K562 (cell line): ENCODE data around the gene SLC36A2. TPM values are rescaled to one million over a fixed set of nuclear protein-coding genes. Genes with fewer than 3 reads are reported as not detected.

ENCODE experiments used
- ATAC-seq: fragments of 200-7000 bp; cut with Tn5 transposase; 3 replicates; pipeline ENCODE4 v1.9.1; 2020; ENCODE audit warnings: moderate library complexity
- BruUV-seq: library from RNA; stranded (reverse); fragments of 400-500 nt; replicated peaks from 2 replicates; lab custom pipeline; 2021; lab: Mats Ljungman, UMichigan
- CTCF ChIA-PET: fragments of 300-600 bp; formaldehyde crosslinking; extraction: SDS; loops from one replicate; lab custom pipeline; 2021; ENCODE audit warnings: low intra/inter-chr PET ratio; lab: Yijun Ruan, JAX
- POLR2A ChIA-PET: fragments of 300-600, 350-650 bp; sonication (Branson Sonifier 250); formaldehyde crosslinking; extraction: SDS; loops from one replicate; lab custom pipeline; 2021; ENCODE audit warnings: antibody characterized with exemption, inconsistent platforms; lab: Yijun Ruan, JAX
- DNase-seq, 4 experiments: peaks; one replicate each; pipeline versions ENCODE4 v3.0.0 to v3.0.0-alpha.2; 2011 to 2018; ENCODE audit warnings: low spot score in 3 of 4, mixed read lengths in 3 of 4; ENCODE audit errors: extremely low read depth in 1 of 4
- FAIRE-seq: peaks from 2 replicates; lab custom pipeline; 2011; peaks lifted over from hg19 to GRCh38; lab: Jason Lieb, UNC
- H2AFZ ChIP-seq: 2 replicates; pipeline ENCODE4 v1.6.0; 2011; ENCODE audit warnings: low read depth, low read length, control low read depth, inconsistent platforms
- H3K27ac ChIP-seq: fragments of 200-600 bp; 3 replicates; pipeline ENCODE4 v1.8.0; 2011; ENCODE audit warnings: low read depth, mild to moderate bottlenecking, control low read depth, inconsistent platforms, low read length, moderate library complexity, mixed read lengths; ENCODE audit errors: extremely low read depth
- H3K27me3 ChIP-seq, 2 experiments: fragments of 300-600 bp in 1 of 2; 2 replicates in 1 of 2; 3 replicates in 1 of 2; pipeline versions ENCODE4 v1.6.0 to v1.8.0; 2011; ENCODE audit warnings: inconsistent platforms in 2 of 2, low read length in 2 of 2, mild to moderate bottlenecking in 1 of 2, mixed read lengths in 1 of 2, moderate library complexity in 1 of 2; ENCODE audit not compliant: control insufficient read depth in 2 of 2, insufficient read depth in 2 of 2
- H3K36me3 ChIP-seq: fragments of 300-600 bp; 3 replicates; pipeline ENCODE4 v1.8.0; 2011; ENCODE audit warnings: mild to moderate bottlenecking, low read length, inconsistent platforms; ENCODE audit not compliant: control insufficient read depth, insufficient read depth
- H3K4me1 ChIP-seq, 2 experiments: fragments of 200-600 bp in 1 of 2; replicated peaks in 1 of 2; 2 replicates in 1 of 2; 3 replicates in 1 of 2; pipeline versions ENCODE4 v1.5.1 to v1.8.0; 2011; ENCODE audit warnings: inconsistent platforms in 2 of 2, low read length in 2 of 2, mild to moderate bottlenecking in 1 of 2, mixed read lengths in 1 of 2, moderate library complexity in 1 of 2; ENCODE audit not compliant: control insufficient read depth in 2 of 2, insufficient read depth in 2 of 2
- H3K4me2 ChIP-seq: 2 replicates; pipeline ENCODE4 v1.6.1; 2011; ENCODE audit warnings: low read length, control low read depth, inconsistent platforms, mixed read lengths; ENCODE audit not compliant: insufficient read depth
- H3K4me3 ChIP-seq: fragments of 200-600 bp; sonication (generic), shearing (Covaris generic); 2 replicates; pipeline ENCODE4 v1.5.1; 2016; ENCODE audit warnings: control low read depth, inconsistent platforms
- H3K79me2 ChIP-seq: fragments of 200-600 bp; 3 replicates; pipeline ENCODE4 v1.8.0; 2011; ENCODE audit warnings: low read length, inconsistent platforms; ENCODE audit not compliant: control insufficient read depth, insufficient read depth
- H3K9ac ChIP-seq, 2 experiments: 2 replicates each; pipeline versions ENCODE4 v1.6.0 to v1.6.1; 2011; ENCODE audit warnings: low read depth in 2 of 2, low read length in 2 of 2, control low read depth in 1 of 2, inconsistent platforms in 1 of 2, mild to moderate bottlenecking in 1 of 2, mixed read lengths in 1 of 2; ENCODE audit not compliant: insufficient read depth in 1 of 2
- H3K9me1 ChIP-seq: one replicate; pipeline ENCODE4 v1.6.0; 2011; ENCODE audit warnings: inconsistent platforms, mild to moderate bottlenecking, low read length, moderate library complexity; ENCODE audit not compliant: control insufficient read depth, insufficient read depth
- H3K9me3 ChIP-seq: replicated peaks from 2 replicates; pipeline ENCODE4 v1.5.1; 2011; ENCODE audit warnings: low read depth, low read length, inconsistent platforms; ENCODE audit not compliant: control insufficient read depth, insufficient read depth
- H4K20me1 ChIP-seq: replicated peaks from 2 replicates; pipeline ENCODE4 v1.6.1; 2011; ENCODE audit warnings: low read length, inconsistent platforms, mixed read lengths; ENCODE audit not compliant: control insufficient read depth, insufficient read depth
- BRD4 ChIP-seq: fragments of 200-600 bp; sonication (generic); IDR thresholded peaks from 2 replicates; pipeline ENCODE4 v1.6.1; 2017; ENCODE audit warnings: inconsistent platforms
- CREB3L1 ChIP-seq: fragments of 450-650 bp; IDR thresholded peaks from 2 replicates; pipeline ENCODE4 v1.6.1; 2014; ENCODE audit warnings: low read depth, mild to moderate bottlenecking, moderate library complexity, borderline replicate concordance
- CUX1 ChIP-seq: fragments of 200-800 bp; sonication (Bioruptor generic); IDR thresholded peaks from 2 replicates; pipeline ENCODE4 v1.6.1; 2016; ENCODE audit warnings: missing genetic modification characterization, missing compliant biosample characterization
- GATA2 ChIP-seq: sonication (generic); formaldehyde crosslinking; IDR thresholded peaks from 2 replicates; pipeline ENCODE4 v1.4.0; 2020; ENCODE audit warnings: mild to moderate bottlenecking, missing genetic modification reagents
- PHB ChIP-seq: fragments of 250-450 bp; sonication (Bioruptor Pico); IDR thresholded peaks from 2 replicates; pipeline ENCODE4 v1.5.0; 2021
- SP1 ChIP-seq: sonication (generic); formaldehyde crosslinking; IDR thresholded peaks from 2 replicates; pipeline ENCODE4 v1.8.1; 2022; ENCODE audit warnings: mild to moderate bottlenecking, missing genetic modification reagents
- TEAD2 ChIP-seq: fragments of 450-650 bp; IDR thresholded peaks from 2 replicates; pipeline ENCODE4 v1.6.1; 2016; ENCODE audit warnings: missing genetic modification characterization, control low read depth, missing compliant biosample characterization
- ZBTB11 ChIP-seq, 3 experiments: fragments of 200-800 bp in 1 of 3; fragments of 250-450 bp in 1 of 3; fragments of 450-650 bp in 1 of 3; sonication (Bioruptor Pico) in 1 of 3; sonication (Bioruptor generic) in 1 of 3; formaldehyde crosslinking in 1 of 3; IDR thresholded peaks; 2 replicates each; pipeline versions ENCODE4 v1.6.1 to v1.8.0; 2016 to 2022; ENCODE audit warnings: mild to moderate bottlenecking in 2 of 3, missing genetic modification characterization in 2 of 3, missing compliant biosample characterization in 1 of 3, moderate library complexity in 1 of 3
- whole genome bisulfite sequencing: fragments of 100-300 bp; shearing (Covaris generic); methylation state at CpG from one replicate; pipeline ENCODE4 v1.1.6; 2016; ENCODE audit warnings: low coverage, mixed read lengths; ENCODE audit not compliant: insufficient coverage; ENCODE audit errors: missing lambda C conversion rate; 5-methylcytosine and 5-hydroxymethylcytosine counted together
- in situ Hi-C: fragments of 300-500 bp; cut with MboI; formaldehyde crosslinking; loops from 4 replicates; pipeline ENCODE4 v1.15.0; 2018; ENCODE audit warnings: inconsistent platforms, mixed read lengths
- intact Hi-C: fragments of 100-400 bp; cut with micrococcal nuclease; formaldehyde crosslinking; loops from 2 replicates; pipeline ENCODE4 v1.14.2; 2022
- polyA plus RNA-seq, 8 experiments: library from polyadenylated mRNA; depleted of rRNA in 4 of 8; stranded (reverse) in 5 of 8; unstranded in 3 of 8; fragments of >200 nt; fragmentation: Nextera tagmentation in 2 of 8; fragmentation: Illumina TruSeq in 1 of 8; extraction: Ambion mirVana in 2 of 8; extraction: Trizol in 1 of 8; gene quantifications; 2 replicates each; pipeline versions ENCODE4 v1.2.1 to v1.2.3, GENCODE V29; 2011 to 2014; ENCODE audit warnings: inconsistent platforms in 1 of 8, missing spikeins in 1 of 8
- total RNA-seq, 7 experiments: library from RNA; depleted of rRNA in 6 of 7; stranded (reverse); fragments of >200 nt in 6 of 7; fragmentation: Illumina TruSeq in 2 of 7; extraction: Trizol in 2 of 7; gene quantifications; 2 replicates each; pipeline versions ENCODE4 v1.2.1 to v1.2.3, GENCODE V29; 2011 to 2021; ENCODE audit warnings: low replicate concordance in 1 of 7

Gene SLC36A2
- total and polyA plus RNA-seq, 9 of the 15 experiments (the other 6 are each of a cell fraction or from before 2014, with no cell fraction given), result not detected

GRCh38 chr5:151296478-151296830 is 50.9 kb downstream of the SLC36A2 start (continued):
- no peak for TF ChIP-seq TEAD2 (tag)
- TF ChIP-seq, all 486 proteins: peak for 0

- no peak overlapping the region for H3K4me2 ChIP-seq
- CTCF ChIA-PET, result no interaction called here
- no TSS peak for BruUV-seq
- no peak for TF ChIP-seq ZBTB11 (CRISPR knock-in tag; IDR thresholded peaks at IDR 0.05)
- no peak for TF ChIP-seq SP1 (CRISPR knock-in tag)
- TF ChIP-seq PHB (CRISPR knock-in tag), result no peak
- TF ChIP-seq CREB3L1, result no peak
- no peak for TF ChIP-seq CUX1 (CRISPR knock-in tag)
- TF ChIP-seq BRD4, result no peak
- TF ChIP-seq GATA2, result no peak
Measured at GRCh38 chr5:151295791-151296477, 51.4 kb downstream of the SLC36A2 start.

More at GRCh38 chr5:151295791-151296477, 51.4 kb downstream of the SLC36A2 start:
- Histone ChIP-seq H3K27ac (no peak overlapping the region), H3K36me3 (no peaks in the 10 kb centered on the region), H3K9me1 (no peaks in the 10 kb centered on the region), H3K79me2 (no peaks in the 10 kb centered on the region), H4K20me1 (no peaks in the 10 kb centered on the region), H2AFZ (no peak overlapping the region), H3K27me3 (peaks cover 6 to 12% of the 10 kb centered on the region in 2 experiments), H3K4me1 (no peaks in the 10 kb centered on the region), H3K9ac (no peak overlapping the region), H3K9me3 (no peaks in the 10 kb centered on the region), H3K4me3 (no peak overlapping the region)
- ATAC-seq, result no peak
- no peak for DNase-seq
- POLR2A ChIA-PET, result interaction anchor here (0.5 to 0.6 kb wide), 2 partner anchors 170 to 172 kb away, joined by 3 read pairs; no protein-coding TSS in a partner anchor
- WGBS, result 3% methylated on average over 7 of the region's 7 CpGs
- intact Hi-C loops (no loop called here), in situ Hi-C loops (no loop called here)
- FAIRE-seq, result no peak
